ENCODE measurements around the gene MS4A15.

MS4A15 gene

DNA sequence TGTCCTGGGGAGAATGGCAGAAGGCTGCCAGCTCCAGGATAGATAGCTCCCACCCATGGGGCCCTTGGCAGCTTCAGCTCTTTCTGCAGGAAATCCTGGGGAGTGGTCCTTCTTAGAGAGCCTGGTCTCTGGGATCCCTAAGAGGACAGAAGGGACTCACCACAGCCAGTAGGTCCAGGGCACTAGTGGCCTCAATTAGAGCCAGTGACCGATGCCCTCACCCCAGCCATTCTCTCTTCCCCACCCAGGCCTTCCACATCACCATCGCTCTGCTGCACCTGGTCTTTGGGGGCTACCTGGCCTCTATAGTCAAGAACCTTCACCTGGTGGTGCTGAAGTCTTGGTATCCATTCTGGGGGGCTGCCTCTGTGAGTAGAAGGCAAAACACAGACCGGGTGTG lies 34.1 kb downstream of the MS4A15 start:
- Histone ChIP-seq H3K27me3 (ENCODE audit: control insufficient read depth in 1 of 2, insufficient read depth in 2 of 2, low read length in 2 of 2) (no peaks in the 10 kb centered on the region), H3K27ac (ENCODE audit: low read depth, low read length) (no peak overlapping the region), H3K4me1 (ENCODE audit: insufficient read depth, low read length) (peaks cover 6% of the 10 kb centered on the region), H3K9ac (ENCODE audit: low read length) (no peak overlapping the region), H3K4me3 (ENCODE audit: low read depth in 1 of 2, low read length in 2 of 2) (no peak overlapping the region), H3K9me3 (ENCODE audit: low read length) (no peaks in the 10 kb centered on the region), H3K36me3 (ENCODE audit: insufficient read depth, low read length) (no peaks in the 10 kb centered on the region)

DNA sequence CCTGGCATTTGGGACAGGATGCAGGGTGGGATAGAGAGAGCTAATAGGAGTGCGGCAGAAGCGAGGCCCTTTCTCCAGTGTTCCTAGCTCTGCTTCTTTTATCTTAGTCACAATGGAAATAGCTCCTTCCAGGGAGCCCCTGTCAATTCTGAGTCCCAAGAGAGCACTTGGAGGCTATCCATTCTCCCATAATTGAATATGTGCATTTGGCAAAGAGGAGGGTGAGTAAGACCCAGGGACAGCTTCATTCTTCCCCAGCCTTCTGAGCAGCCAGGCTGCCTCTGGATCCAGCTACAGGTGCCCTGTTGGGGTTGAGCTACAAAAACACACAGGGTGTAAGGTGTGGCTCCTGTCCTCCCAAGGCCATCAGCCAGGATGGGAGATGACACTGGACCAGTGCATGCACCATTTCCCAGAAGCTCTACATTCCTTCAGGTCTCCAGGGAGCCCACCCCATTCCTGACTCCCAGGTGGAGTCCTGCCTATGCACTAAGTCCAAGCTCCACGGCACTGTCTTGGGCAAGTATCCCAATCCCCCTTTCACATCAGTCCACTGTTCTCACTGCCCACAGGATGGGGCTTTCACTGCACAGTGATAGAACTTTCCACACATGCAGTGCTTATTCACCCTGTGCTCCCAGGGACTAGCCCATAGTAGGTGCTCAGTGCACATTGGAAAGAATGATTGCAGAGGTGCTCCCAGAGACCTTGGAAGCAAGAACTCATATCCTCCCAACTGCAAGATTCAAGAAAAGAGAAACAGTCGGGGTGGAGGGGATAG lies 34.7 kb downstream of the MS4A15 start:
- Histone ChIP-seq H3K4me3 (ENCODE audit: low read depth in 1 of 2, low read length in 2 of 2) (no peak overlapping the region), H3K27me3 (ENCODE audit: control insufficient read depth in 1 of 2, insufficient read depth in 2 of 2, low read length in 2 of 2) (no peaks in the 10 kb centered on the region), H3K9me3 (ENCODE audit: low read length) (no peaks in the 10 kb centered on the region), H3K4me1 (ENCODE audit: insufficient read depth, low read length) (peaks cover 6% of the 10 kb centered on the region), H3K27ac (ENCODE audit: low read depth, low read length) (no peak overlapping the region), H3K9ac (ENCODE audit: low read length) (no peak overlapping the region), H3K36me3 (ENCODE audit: insufficient read depth, low read length) (no peaks in the 10 kb centered on the region)

DNA sequence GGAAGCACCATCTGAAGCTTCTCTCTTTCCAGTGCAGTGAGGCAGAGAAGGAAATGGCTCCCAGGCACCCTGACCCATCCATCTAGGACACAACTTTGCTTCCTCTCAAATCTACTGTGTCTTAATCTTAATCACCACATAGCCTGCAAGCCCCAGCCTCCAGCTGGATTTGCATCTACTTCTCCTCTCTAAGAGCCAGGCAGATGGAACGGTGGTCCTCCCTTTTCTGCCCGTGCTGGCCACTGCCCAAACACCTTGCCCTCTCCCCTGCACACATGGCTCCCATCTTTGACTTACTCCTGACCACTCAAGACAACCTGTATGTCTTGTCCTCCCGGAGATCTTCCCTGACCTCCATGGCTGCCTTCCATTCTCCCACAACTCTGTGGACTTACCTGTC lies 35.9 kb downstream of the MS4A15 start:
- Histone ChIP-seq H3K36me3 (ENCODE audit: insufficient read depth, low read length) (no peaks in the 10 kb centered on the region), H3K9ac (ENCODE audit: low read length) (no peak overlapping the region), H3K4me1 (ENCODE audit: insufficient read depth, low read length) (no peaks in the 10 kb centered on the region), H3K27me3 (ENCODE audit: control insufficient read depth in 1 of 2, insufficient read depth in 2 of 2, low read length in 2 of 2) (no peaks in the 10 kb centered on the region), H3K27ac (ENCODE audit: low read depth, low read length) (no peak overlapping the region), H3K4me3 (ENCODE audit: low read depth in 1 of 2, low read length in 2 of 2) (no peak overlapping the region), H3K9me3 (ENCODE audit: low read length) (no peaks in the 10 kb centered on the region)

DNA sequence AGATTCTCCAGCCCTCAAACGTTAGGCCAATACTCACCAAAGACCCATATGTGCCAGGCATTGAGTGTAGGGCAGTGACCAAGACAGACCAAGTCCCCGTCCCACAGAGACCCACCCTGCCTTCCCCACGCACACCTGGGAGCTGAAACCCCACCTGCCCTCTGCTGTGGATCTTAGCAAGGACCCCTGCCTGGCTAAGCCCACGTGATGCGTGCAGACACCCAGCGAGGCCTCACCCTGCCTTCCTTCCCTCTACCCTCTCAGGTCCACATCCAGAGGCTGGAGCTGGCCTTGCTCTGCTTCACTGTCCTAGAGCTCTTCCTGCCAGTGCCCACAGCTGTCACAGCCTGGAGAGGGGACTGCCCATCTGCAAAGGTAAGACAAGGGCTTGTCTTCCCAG lies 38.6 kb downstream of the MS4A15 start:
- Histone ChIP-seq H3K9me3 (ENCODE audit: low read length) (no peaks in the 10 kb centered on the region), H3K9ac (ENCODE audit: low read length) (no peak overlapping the region), H3K4me3 (ENCODE audit: low read depth in 1 of 2, low read length in 2 of 2) (no peak overlapping the region), H3K36me3 (ENCODE audit: insufficient read depth, low read length) (no peaks in the 10 kb centered on the region), H3K27me3 (ENCODE audit: control insufficient read depth in 1 of 2, insufficient read depth in 2 of 2, low read length in 2 of 2) (no peaks in the 10 kb centered on the region), H3K4me1 (ENCODE audit: insufficient read depth, low read length) (no peaks in the 10 kb centered on the region), H3K27ac (ENCODE audit: low read depth, low read length) (no peak overlapping the region)

DNA sequence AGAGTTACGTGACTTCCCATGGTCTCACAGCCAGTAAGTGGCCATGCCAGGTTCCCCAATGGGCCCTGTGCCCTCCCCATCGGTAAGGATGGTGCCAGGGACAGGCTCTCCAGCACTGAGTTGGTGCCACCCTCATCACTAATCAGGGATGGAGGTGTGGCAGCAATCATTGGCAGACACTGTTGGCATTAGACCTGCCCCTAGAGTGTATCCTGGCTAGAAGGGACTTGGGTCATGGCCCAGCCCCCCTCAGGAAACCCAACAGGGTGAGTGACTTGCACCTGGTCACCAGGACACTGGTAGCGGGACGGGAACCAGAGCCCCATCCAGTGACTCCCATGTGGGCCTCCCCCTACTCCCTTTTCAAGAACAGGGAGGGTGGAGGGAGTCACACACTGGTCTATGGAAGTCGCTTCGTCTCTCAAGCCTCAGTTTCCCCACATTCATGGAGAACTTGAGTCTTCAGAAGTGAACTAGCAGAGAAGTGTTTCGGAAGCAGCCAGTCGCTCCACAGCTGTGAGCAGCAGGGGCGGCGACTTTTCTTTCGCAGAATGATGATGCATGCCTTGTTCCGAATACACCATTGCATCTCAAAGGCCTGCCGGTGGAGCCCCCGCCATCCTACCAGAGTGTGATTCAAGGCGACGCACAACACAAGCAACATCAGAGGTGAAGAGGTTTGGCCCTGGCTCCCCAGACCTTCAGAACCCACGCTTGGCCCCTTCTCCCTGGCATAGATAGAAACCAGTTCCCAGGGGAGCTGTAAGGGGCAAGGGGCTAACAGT lies 41.4 kb downstream of the MS4A15 start:
- H3K4me3 ChIP-seq (ENCODE audit: low read depth in 1 of 2, low read length in 2 of 2), result no peak overlapping the region
- H3K27ac ChIP-seq (ENCODE audit: low read depth, low read length), result no peak overlapping the region
- no peak overlapping the region for H3K9ac ChIP-seq (ENCODE audit: low read length)
- H3K27me3 ChIP-seq (ENCODE audit: control insufficient read depth in 1 of 2, insufficient read depth in 2 of 2, low read length in 2 of 2), result no peaks in the 10 kb centered on the region
- no peaks in the 10 kb centered on the region for H3K4me1 ChIP-seq (ENCODE audit: insufficient read depth, low read length)
- H3K9me3 ChIP-seq (ENCODE audit: low read length), result no peaks in the 10 kb centered on the region
- no peaks in the 10 kb centered on the region for H3K36me3 ChIP-seq (ENCODE audit: insufficient read depth, low read length)

DNA sequence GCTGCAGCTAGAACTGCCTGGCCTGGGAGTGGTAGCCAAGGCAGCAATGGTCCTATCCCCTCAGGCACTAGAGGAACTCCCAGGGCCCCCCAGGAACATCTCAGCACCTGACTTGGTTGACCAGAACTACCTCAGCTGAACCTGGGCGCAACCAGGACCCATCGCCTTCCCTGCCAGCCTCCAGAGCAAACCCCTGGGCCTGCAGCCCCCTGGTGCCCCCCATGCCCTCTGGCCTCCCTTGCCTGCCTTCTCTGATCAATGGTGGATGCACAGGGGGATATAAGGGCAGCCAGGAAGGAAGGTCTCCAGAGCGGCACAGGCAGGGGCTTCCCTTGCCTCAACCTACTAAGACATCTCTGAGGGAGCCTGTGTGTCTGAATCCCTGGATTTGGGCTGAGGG lies 42.0 kb downstream of the MS4A15 start:
- no peaks in the 10 kb centered on the region for H3K4me1 ChIP-seq (ENCODE audit: insufficient read depth, low read length)
- H3K27ac ChIP-seq (ENCODE audit: low read depth, low read length), result no peak overlapping the region
- H3K4me3 ChIP-seq (ENCODE audit: low read depth in 1 of 2, low read length in 2 of 2), result no peak overlapping the region

DNA sequence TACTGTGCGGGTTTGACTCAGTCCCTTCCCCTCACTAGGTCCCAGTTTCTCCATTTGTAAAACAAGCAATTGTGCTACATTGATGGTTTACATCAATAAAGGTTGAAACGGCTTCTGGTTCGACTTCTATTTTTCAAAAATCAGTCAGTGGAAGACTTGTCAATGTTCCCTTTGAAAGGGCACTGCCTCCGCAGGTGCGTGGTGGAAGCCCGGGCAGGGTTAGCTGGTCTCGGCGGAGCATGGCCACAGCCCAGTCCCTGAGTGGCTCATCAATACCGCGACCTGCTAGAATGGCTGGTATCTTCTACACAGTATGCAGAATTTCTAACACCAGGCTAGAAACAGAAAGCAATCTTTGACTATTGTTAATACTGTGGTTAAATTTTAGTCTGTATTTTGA lies 44.5 kb downstream of the MS4A15 start:
- Histone ChIP-seq H3K9ac (ENCODE audit: low read length) (no peak overlapping the region), H3K4me1 (ENCODE audit: insufficient read depth, low read length) (no peaks in the 10 kb centered on the region), H3K4me3 (ENCODE audit: low read depth in 1 of 2, low read length in 2 of 2) (no peak overlapping the region)

More for the DNA sequence above, 42.0 kb downstream of the MS4A15 start:
- H3K36me3 ChIP-seq (ENCODE audit: insufficient read depth, low read length), result no peaks in the 10 kb centered on the region
- H3K9me3 ChIP-seq (ENCODE audit: low read length), result no peaks in the 10 kb centered on the region
- H3K9ac ChIP-seq (ENCODE audit: low read length), result no peak overlapping the region
- H3K27me3 ChIP-seq (ENCODE audit: control insufficient read depth in 1 of 2, insufficient read depth in 2 of 2, low read length in 2 of 2), result no peaks in the 10 kb centered on the region

DNA sequence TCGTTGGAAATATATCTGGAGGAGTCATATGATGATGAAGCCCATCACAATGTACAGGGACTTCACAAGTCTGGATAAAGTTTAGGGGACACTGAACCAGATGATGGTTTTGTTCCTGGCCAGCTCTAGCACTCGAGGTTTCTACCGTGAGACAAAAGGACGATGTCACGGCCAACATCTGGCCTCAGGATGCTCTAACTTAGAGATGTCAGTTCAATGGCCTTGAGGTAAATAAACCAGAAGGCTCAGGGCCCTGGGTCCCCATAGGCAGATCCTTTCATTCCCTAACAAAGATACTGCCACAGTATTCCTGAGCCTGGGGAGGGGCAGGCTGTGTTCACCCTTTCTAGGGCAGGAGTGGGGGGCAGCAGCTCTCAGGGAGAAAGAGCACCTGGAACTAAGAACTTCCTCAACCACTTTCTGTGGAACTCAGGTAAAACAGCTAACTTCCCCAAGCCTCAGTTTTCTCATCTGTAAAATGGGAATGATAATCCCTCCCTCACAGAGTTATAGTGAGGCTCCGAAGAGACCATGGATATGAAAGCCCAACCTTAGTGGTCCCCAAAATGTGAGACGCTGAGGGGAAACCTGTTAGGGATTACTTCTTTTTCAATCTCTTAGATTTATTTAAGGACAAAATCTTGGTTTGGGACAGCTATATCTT lies 46.7 kb downstream of the MS4A15 start:
- Histone ChIP-seq H3K4me1 (ENCODE audit: insufficient read depth, low read length) (no peaks in the 10 kb centered on the region), H3K4me3 (ENCODE audit: low read depth in 1 of 2, low read length in 2 of 2) (no peak overlapping the region), H3K27me3 (ENCODE audit: control insufficient read depth in 1 of 2, insufficient read depth in 2 of 2, low read length in 2 of 2) (no peaks in the 10 kb centered on the region), H3K9me3 (ENCODE audit: low read length) (no peaks in the 10 kb centered on the region), H3K36me3 (ENCODE audit: insufficient read depth, low read length) (no peaks in the 10 kb centered on the region), H3K27ac (ENCODE audit: low read depth, low read length) (no peak overlapping the region), H3K9ac (ENCODE audit: low read length) (no peak overlapping the region)

More for the DNA sequence above, 44.5 kb downstream of the MS4A15 start:
- Histone ChIP-seq H3K9me3 (ENCODE audit: low read length) (no peaks in the 10 kb centered on the region), H3K27me3 (ENCODE audit: control insufficient read depth in 1 of 2, insufficient read depth in 2 of 2, low read length in 2 of 2) (no peaks in the 10 kb centered on the region), H3K36me3 (ENCODE audit: insufficient read depth, low read length) (no peaks in the 10 kb centered on the region), H3K27ac (ENCODE audit: low read depth, low read length) (no peak overlapping the region)

DNA sequence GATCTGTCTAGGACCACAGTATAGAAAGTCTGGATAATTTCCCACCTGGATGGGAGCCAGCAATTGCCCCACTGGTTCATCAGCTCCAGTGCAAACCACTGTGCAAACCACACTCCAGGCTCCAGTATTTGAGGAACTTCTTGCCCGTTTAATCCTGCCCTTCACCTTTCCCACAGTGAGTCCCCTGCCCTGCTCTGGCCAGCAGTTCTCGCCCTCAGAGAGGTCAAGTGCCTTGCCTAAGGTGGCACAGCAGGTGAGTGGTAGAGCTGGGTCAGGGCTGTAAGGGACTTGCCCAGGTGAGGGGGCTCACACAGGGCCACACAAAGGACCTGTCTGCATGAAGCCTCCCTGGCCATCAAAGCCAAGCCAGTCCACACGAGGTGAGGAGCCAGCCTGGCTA lies 52.6 kb downstream of the MS4A15 start:
- Histone ChIP-seq H3K4me1 (ENCODE audit: insufficient read depth, low read length) (no peaks in the 10 kb centered on the region), H3K4me3 (ENCODE audit: low read depth in 1 of 2, low read length in 2 of 2) (no peak overlapping the region), H3K27ac (ENCODE audit: low read depth, low read length) (no peak overlapping the region), H3K9ac (ENCODE audit: low read length) (no peak overlapping the region), H3K36me3 (ENCODE audit: insufficient read depth, low read length) (no peaks in the 10 kb centered on the region), H3K27me3 (ENCODE audit: control insufficient read depth in 1 of 2, insufficient read depth in 2 of 2, low read length in 2 of 2) (no peaks in the 10 kb centered on the region), H3K9me3 (ENCODE audit: low read length) (no peaks in the 10 kb centered on the region)

DNA sequence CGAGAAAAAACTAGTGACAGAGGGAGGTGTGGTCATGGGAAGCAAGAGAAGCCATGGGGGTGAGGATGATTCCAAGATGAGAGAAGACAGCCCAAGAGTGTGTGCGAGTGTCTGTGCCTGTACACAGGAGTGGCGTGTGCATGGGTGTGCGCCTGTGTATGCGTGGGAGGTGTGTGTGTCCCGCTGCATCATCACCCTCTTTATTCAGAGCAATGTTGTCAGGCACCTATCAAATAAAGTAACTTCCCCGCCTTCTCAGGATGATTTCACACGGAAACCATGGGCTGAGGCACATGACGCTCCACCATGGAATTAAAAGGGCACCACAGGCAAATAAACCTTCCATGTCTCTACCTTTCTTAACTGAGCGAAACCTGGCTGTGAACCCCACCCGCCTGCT lies 53.0 kb downstream of the MS4A15 start:
- Histone ChIP-seq H3K9ac (ENCODE audit: low read length) (no peak overlapping the region), H3K27me3 (ENCODE audit: control insufficient read depth in 1 of 2, insufficient read depth in 2 of 2, low read length in 2 of 2) (no peaks in the 10 kb centered on the region), H3K4me3 (ENCODE audit: low read depth in 1 of 2, low read length in 2 of 2) (no peak overlapping the region), H3K27ac (ENCODE audit: low read depth, low read length) (no peak overlapping the region), H3K4me1 (ENCODE audit: insufficient read depth, low read length) (no peaks in the 10 kb centered on the region), H3K36me3 (ENCODE audit: insufficient read depth, low read length) (no peaks in the 10 kb centered on the region), H3K9me3 (ENCODE audit: low read length) (no peaks in the 10 kb centered on the region)

DNA sequence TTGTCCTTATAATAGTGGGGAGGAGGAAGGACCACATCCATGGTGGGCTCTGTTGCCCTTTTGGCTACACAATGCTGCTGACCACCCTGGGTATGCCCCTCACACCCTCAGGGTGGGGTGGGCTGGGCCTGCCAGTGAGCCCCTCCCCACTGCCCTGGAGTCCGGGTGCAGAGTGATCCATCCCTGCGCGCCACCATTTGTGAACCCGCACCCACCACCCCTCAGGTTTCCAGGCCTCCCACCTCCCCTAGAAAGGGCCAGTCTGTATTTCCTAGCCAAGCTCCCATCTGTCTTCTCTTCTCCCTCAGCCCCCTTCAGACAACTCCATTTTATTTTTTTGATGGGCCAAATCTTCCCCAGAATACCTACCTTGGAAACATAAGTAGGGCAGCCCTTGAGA lies 53.5 kb downstream of the MS4A15 start:
- H3K27ac ChIP-seq (ENCODE audit: low read depth, low read length), result no peak overlapping the region
- H3K4me1 ChIP-seq (ENCODE audit: insufficient read depth, low read length), result no peaks in the 10 kb centered on the region
- H3K9me3 ChIP-seq (ENCODE audit: low read length), result no peaks in the 10 kb centered on the region
- no peaks in the 10 kb centered on the region for H3K36me3 ChIP-seq (ENCODE audit: insufficient read depth, low read length)
- no peaks in the 10 kb centered on the region for H3K27me3 ChIP-seq (ENCODE audit: control insufficient read depth in 1 of 2, insufficient read depth in 2 of 2, low read length in 2 of 2)
- H3K9ac ChIP-seq (ENCODE audit: low read length), result no peak overlapping the region
- no peak overlapping the region for H3K4me3 ChIP-seq (ENCODE audit: low read depth in 1 of 2, low read length in 2 of 2)

All from muscle layer of colon (tissue), 2 donors.